Measurements from ENCODE around the gene ATP6V1F.

The ATP6V1F gene

GRCh38 chr7:128844777-128845311, 17.8 kb upstream of the ATP6V1F start:
- H3K9ac ChIP-seq (ENCODE audit: low read length) = no peak overlapping the region
- no peaks in the 10 kb centered on the region for H3K79me2 ChIP-seq (ENCODE audit: insufficient read depth, low read length)
- H3K4me2 ChIP-seq (ENCODE audit: low read depth, low read length, poor library complexity, severe bottlenecking) = no peak overlapping the region
- H3K4me3 ChIP-seq (ENCODE audit: insufficient read depth, low read length, poor library complexity, severe bottlenecking) = no peak overlapping the region
- no peak overlapping the region for H3K27ac ChIP-seq (ENCODE audit: low read depth, low read length)
- H2AFZ ChIP-seq (ENCODE audit: low read depth, low read length, severe bottlenecking) = no peak overlapping the region
- H4K20me1 ChIP-seq (ENCODE audit: low read depth, low read length) = no peaks in the 10 kb centered on the region
- no peak for TF ChIP-seq EZH2phosphoT487 (conservative IDR thresholded peaks at IDR 0.05; ENCODE audit: low read length)
- TF ChIP-seq, protein P1, sequence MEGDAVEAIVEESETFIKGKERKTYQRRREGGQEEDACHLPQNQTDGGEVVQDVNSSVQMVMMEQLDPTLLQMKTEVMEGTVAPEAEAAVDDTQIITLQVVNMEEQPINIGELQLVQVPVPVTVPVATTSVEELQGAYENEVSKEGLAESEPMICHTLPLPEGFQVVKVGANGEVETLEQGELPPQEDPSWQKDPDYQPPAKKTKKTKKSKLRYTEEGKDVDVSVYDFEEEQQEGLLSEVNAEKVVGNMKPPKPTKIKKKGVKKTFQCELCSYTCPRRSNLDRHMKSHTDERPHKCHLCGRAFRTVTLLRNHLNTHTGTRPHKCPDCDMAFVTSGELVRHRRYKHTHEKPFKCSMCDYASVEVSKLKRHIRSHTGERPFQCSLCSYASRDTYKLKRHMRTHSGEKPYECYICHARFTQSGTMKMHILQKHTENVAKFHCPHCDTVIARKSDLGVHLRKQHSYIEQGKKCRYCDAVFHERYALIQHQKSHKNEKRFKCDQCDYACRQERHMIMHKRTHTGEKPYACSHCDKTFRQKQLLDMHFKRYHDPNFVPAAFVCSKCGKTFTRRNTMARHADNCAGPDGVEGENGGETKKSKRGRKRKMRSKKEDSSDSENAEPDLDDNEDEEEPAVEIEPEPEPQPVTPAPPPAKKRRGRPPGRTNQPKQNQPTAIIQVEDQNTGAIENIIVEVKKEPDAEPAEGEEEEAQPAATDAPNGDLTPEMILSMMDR (IDR thresholded peaks at IDR 0.05; ENCODE audit: insufficient read depth, low read length, poor library complexity, severe bottlenecking) = no peak
- no peaks in the 10 kb centered on the region for H3K9me2 ChIP-seq (replicated peaks; ENCODE audit: insufficient read depth, low read length)
- no peaks in the 10 kb centered on the region for H3K27me3 ChIP-seq (ENCODE audit: low read length)
- H3F3A ChIP-seq (ENCODE audit: insufficient read depth) = no peaks in the 10 kb centered on the region
- H3K36me3 ChIP-seq (ENCODE audit: low read length) = no peaks in the 10 kb centered on the region
- no peaks in the 10 kb centered on the region for H3K9me3 ChIP-seq (ENCODE audit: insufficient read depth, low read length)

DNA sequence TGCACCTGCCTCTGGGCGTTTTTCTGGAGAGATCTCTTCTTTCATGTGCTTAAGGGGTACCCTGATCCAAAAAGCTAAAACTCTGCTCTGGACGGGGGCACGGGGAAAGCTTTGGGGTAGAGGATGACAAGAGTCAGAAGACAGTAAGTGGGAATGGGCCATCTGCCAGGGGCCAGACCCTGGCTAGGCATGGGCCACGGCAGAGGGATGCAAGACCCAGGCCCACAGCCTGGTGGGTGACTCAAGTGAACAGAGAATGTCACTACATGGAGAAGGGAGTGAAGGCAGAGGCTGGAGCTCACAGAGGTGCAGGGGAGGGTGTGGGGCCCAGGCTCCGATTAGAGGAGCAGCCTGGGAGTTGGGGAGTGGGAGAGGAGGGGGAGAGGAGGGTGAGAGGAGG, 17.2 kb upstream of the ATP6V1F start:
- no peaks in the 10 kb centered on the region for H4K20me1 ChIP-seq (ENCODE audit: low read depth, low read length)
- H3K27ac ChIP-seq (ENCODE audit: low read depth, low read length) = no peak overlapping the region
- no peak overlapping the region for H3K4me3 ChIP-seq (ENCODE audit: insufficient read depth, low read length, poor library complexity, severe bottlenecking)
- no peak overlapping the region for H2AFZ ChIP-seq (ENCODE audit: low read depth, low read length, severe bottlenecking)
- H3K4me2 ChIP-seq (ENCODE audit: low read depth, low read length, poor library complexity, severe bottlenecking) = no peak overlapping the region
- H3K9me2 ChIP-seq (replicated peaks; ENCODE audit: insufficient read depth, low read length) = no peaks in the 10 kb centered on the region
- no peak overlapping the region for H3K9ac ChIP-seq (ENCODE audit: low read length)
- no peaks in the 10 kb centered on the region for H3K9me3 ChIP-seq (ENCODE audit: insufficient read depth, low read length)
- TF ChIP-seq, protein P1 (IDR thresholded peaks at IDR 0.05; ENCODE audit: insufficient read depth, low read length, poor library complexity, severe bottlenecking) = no peak
- no peak for TF ChIP-seq EZH2phosphoT487 (conservative IDR thresholded peaks at IDR 0.05; ENCODE audit: low read length)
- H3F3A ChIP-seq (ENCODE audit: insufficient read depth) = no peaks in the 10 kb centered on the region
- H3K27me3 ChIP-seq (ENCODE audit: low read length) = no peaks in the 10 kb centered on the region
- H3K36me3 ChIP-seq (ENCODE audit: low read length) = no peaks in the 10 kb centered on the region
- H3K79me2 ChIP-seq (ENCODE audit: insufficient read depth, low read length) = no peaks in the 10 kb centered on the region

GRCh38 chr7:128845987-128846386, 16.7 kb upstream of the ATP6V1F start:
- no peak overlapping the region for H3K27ac ChIP-seq (ENCODE audit: low read depth, low read length)
- H4K20me1 ChIP-seq (ENCODE audit: low read depth, low read length) = no peaks in the 10 kb centered on the region
- no peak overlapping the region for H3K4me3 ChIP-seq (ENCODE audit: insufficient read depth, low read length, poor library complexity, severe bottlenecking)

More at GRCh38 chr7:128845987-128846386, 16.7 kb upstream of the ATP6V1F start:
- H3K9me2 ChIP-seq (replicated peaks; ENCODE audit: insufficient read depth, low read length) = no peaks in the 10 kb centered on the region
- no peak overlapping the region for H2AFZ ChIP-seq (ENCODE audit: low read depth, low read length, severe bottlenecking)
- no peaks in the 10 kb centered on the region for H3F3A ChIP-seq (ENCODE audit: insufficient read depth)
- H3K9ac ChIP-seq (ENCODE audit: low read length) = no peak overlapping the region
- no peaks in the 10 kb centered on the region for H3K27me3 ChIP-seq (ENCODE audit: low read length)
- TF ChIP-seq, protein P1 (IDR thresholded peaks at IDR 0.05; ENCODE audit: insufficient read depth, low read length, poor library complexity, severe bottlenecking) = no peak
- no peaks in the 10 kb centered on the region for H3K79me2 ChIP-seq (ENCODE audit: insufficient read depth, low read length)
- H3K9me3 ChIP-seq (ENCODE audit: insufficient read depth, low read length) = no peaks in the 10 kb centered on the region
- no peak overlapping the region for H3K4me2 ChIP-seq (ENCODE audit: low read depth, low read length, poor library complexity, severe bottlenecking)
- no peaks in the 10 kb centered on the region for H3K36me3 ChIP-seq (ENCODE audit: low read length)

Data from SU-DHL-6 (cell line).